Liver (tissue), 9 donors: Measurements from ENCODE around the gene NET1. TPM values are rescaled to one million over a fixed set of nuclear protein-coding genes. Genes with fewer than 3 reads are reported as not detected.

Experiments
- DNase-seq: peaks from one replicate; pipeline ENCODE4 v3.0.0-alpha.2; 2017; ENCODE audit warnings: low spot score
- H3K27ac ChIP-seq, 2 donors: one replicate each; pipeline ENCODE4 v1.7.0; 2013; ENCODE audit warnings: inconsistent platforms in 2 of 2, low read length in 2 of 2, control low read depth in 1 of 2, low read depth in 1 of 2, mild to moderate bottlenecking in 1 of 2
- H3K27me3 ChIP-seq, 4 donors: one replicate each; pipeline versions ENCODE4 v1.6.1 to v1.7.0; 2013; ENCODE audit warnings: low read length in 3 of 4, inconsistent platforms in 1 of 4, mild to moderate bottlenecking in 1 of 4, moderate library complexity in 1 of 4; ENCODE audit not compliant: control insufficient read depth in 4 of 4, insufficient read depth in 4 of 4
- H3K36me3 ChIP-seq, 4 donors: one replicate each; pipeline versions ENCODE4 v1.6.1 to v1.7.0; 2013; ENCODE audit warnings: low read length in 3 of 4, mild to moderate bottlenecking in 3 of 4, low read depth in 1 of 4, moderate library complexity in 1 of 4; ENCODE audit not compliant: control insufficient read depth in 4 of 4, insufficient read depth in 3 of 4
- H3K4me1 ChIP-seq, 4 donors: one replicate each; pipeline versions ENCODE4 v1.6.1 to v1.7.0; 2013; ENCODE audit warnings: low read length in 3 of 4, mild to moderate bottlenecking in 3 of 4, moderate library complexity in 1 of 4; ENCODE audit not compliant: control insufficient read depth in 4 of 4, insufficient read depth in 4 of 4
- H3K4me3 ChIP-seq, 3 donors: one replicate each; pipeline versions ENCODE4 v1.6.1 to v1.7.0; 2013; ENCODE audit warnings: low read length in 3 of 3, control low read depth in 1 of 3, low read depth in 1 of 3, mild to moderate bottlenecking in 1 of 3
- H3K9ac ChIP-seq, 2 donors: one replicate each; pipeline ENCODE4 v1.7.0; 2013; ENCODE audit warnings: low read length in 2 of 2, mild to moderate bottlenecking in 2 of 2, moderate library complexity in 2 of 2, control low read depth in 1 of 2, low read depth in 1 of 2
- H3K9me3 ChIP-seq, 4 donors: one replicate each; pipeline versions ENCODE4 v1.6.1 to v1.7.0; 2013; ENCODE audit warnings: low read length in 3 of 4; ENCODE audit not compliant: control insufficient read depth in 4 of 4
- ATF3 ChIP-seq: IDR thresholded peaks from 2 replicates; pipeline ENCODE4 v1.6.1; 2016; ENCODE audit warnings: antibody characterized with exemption
- CTCF ChIP-seq: fragments of 150-350 bp; IDR thresholded peaks from 2 replicates; pipeline ENCODE4 v1.5.1; 2017; ENCODE audit warnings: improper control_type of control experiment, low read depth, low read length; ENCODE audit not compliant: missing input control
- EGR1 ChIP-seq, 2 donors: IDR thresholded peaks; 2 replicates each; pipeline ENCODE4 v1.6.1; 2016 to 2018; ENCODE audit warnings: antibody characterized with exemption in 2 of 2, low read depth in 2 of 2
- FOXA2 ChIP-seq: IDR thresholded peaks from 2 replicates; pipeline ENCODE4 v1.6.1; 2016; ENCODE audit warnings: antibody characterized with exemption
- GABPA ChIP-seq, 2 donors: IDR thresholded peaks in 1 of 2; conservative IDR thresholded peaks in 1 of 2; 2 replicates each; pipeline ENCODE4 v1.6.1; 2016; ENCODE audit warnings: antibody characterized with exemption in 2 of 2, mild to moderate bottlenecking in 1 of 2, moderate library complexity in 1 of 2
- HNF4A ChIP-seq, 2 donors: conservative IDR thresholded peaks; 2 replicates each; pipeline ENCODE4 v1.6.1; 2016; ENCODE audit warnings: antibody characterized with exemption in 2 of 2, mild to moderate bottlenecking in 2 of 2
- HNF4G ChIP-seq: IDR thresholded peaks from 2 replicates; pipeline ENCODE4 v1.6.1; 2016; ENCODE audit warnings: antibody characterized with exemption
- JUND ChIP-seq, 2 donors: IDR thresholded peaks; 2 replicates each; pipeline ENCODE4 v1.6.1; 2016; ENCODE audit warnings: antibody characterized with exemption in 2 of 2
- MAX ChIP-seq: IDR thresholded peaks from 2 replicates; pipeline ENCODE4 v1.6.1; 2016; ENCODE audit warnings: antibody characterized with exemption
- NR2F2 ChIP-seq: IDR thresholded peaks from 2 replicates; pipeline ENCODE4 v1.6.1; 2016; ENCODE audit warnings: antibody characterized with exemption
- RAD21 ChIP-seq, 2 donors: IDR thresholded peaks; 2 replicates each; pipeline ENCODE4 v1.6.1; 2016; ENCODE audit warnings: antibody characterized with exemption in 2 of 2, mild to moderate bottlenecking in 2 of 2
- REST ChIP-seq: IDR thresholded peaks from 2 replicates; pipeline ENCODE4 v1.6.1; 2016; ENCODE audit warnings: antibody characterized with exemption, mild to moderate bottlenecking
- SP1 ChIP-seq: IDR thresholded peaks from 2 replicates; pipeline ENCODE4 v1.6.1; 2018; ENCODE audit warnings: antibody characterized with exemption, mild to moderate bottlenecking
- YY1 ChIP-seq: IDR thresholded peaks from 2 replicates; pipeline ENCODE4 v1.6.1; 2016; ENCODE audit warnings: antibody characterized with exemption, mild to moderate bottlenecking
- ZBTB33 ChIP-seq: IDR thresholded peaks from 2 replicates; pipeline ENCODE4 v1.6.1; 2016; ENCODE audit warnings: antibody characterized with exemption
- WGBS: extraction: QIAGEN DNeasy Blood & Tissue Kit; methylation state at CpG from one replicate; pipeline ENCODE4 v1.1.7; 2013; 5-methylcytosine and 5-hydroxymethylcytosine counted together
- polyA plus RNA-seq, 2 donors: library from polyadenylated mRNA; stranded (reverse) in 1 of 2; unstranded in 1 of 2; fragments of 200-250 nt in 1 of 2; fragments of >200 nt in 1 of 2; fragmentation: Nextera tagmentation in 1 of 2; extraction: Ambion mirVana in 1 of 2; gene quantifications; one replicate each; pipeline versions ENCODE4 v1.2.1 to v1.2.3, GENCODE V29; 2013 to 2015
- total RNA-seq, 2 donors: library from RNA; depleted of rRNA; stranded (reverse); fragments of >200 nt; gene quantifications; one replicate each; pipeline ENCODE4 v1.2.3, GENCODE V29; 2014
- donor health status: healthy.
- donor health status: healthy.
- donor health status: healthy.
- donor health status: healthy.
- donor health status: healthy.

NET1 gene
- total and polyA plus RNA-seq, 4 donors = 16.2 to 38.6 (median 25.6) TPM

GRCh38 chr10:5462841-5463293 is 50.5 kb downstream of the NET1 start:
- H3K9me3 ChIP-seq = no peaks in the 10 kb centered on the region
- no peak for DNase-seq
- no peak overlapping the region for H3K9ac ChIP-seq
- no peak for TF ChIP-seq RAD21 (IDR thresholded peaks at IDR 0.05)
- no peak overlapping the region for H3K4me3 ChIP-seq
- peaks cover 2 to 28% (median 15%) of the 10 kb centered on the region in 4 donors for H3K4me1 ChIP-seq
- no peaks in the 10 kb centered on the region for H3K27me3 ChIP-seq
- H3K27ac ChIP-seq = no peak overlapping the region
- H3K36me3 ChIP-seq = peaks cover 0 to 15% (median 12%) of the 10 kb centered on the region in 4 donors
- WGBS = 84% methylated on average over 7 of the region's 7 CpGs

GRCh38 chr10:5464546-5464945 is 52.2 kb downstream of the NET1 start:
- no peak overlapping the region for H3K27ac ChIP-seq
- TF ChIP-seq RAD21 (IDR thresholded peaks at IDR 0.05) (no peak), MAX (no peak), ATF3 (no peak), NR2F2 (no peak), YY1 (no peak), ZBTB33 (no peak)
- DNase-seq = no peak
- H3K4me3 ChIP-seq = no peak overlapping the region
- H3K9me3 ChIP-seq = no peaks in the 10 kb centered on the region
- H3K36me3 ChIP-seq = peaks cover 0 to 4% (median 2%) of the 10 kb centered on the region in 4 donors
- H3K4me1 ChIP-seq = peaks cover 4 to 38% (median 21%) of the 10 kb centered on the region in 4 donors
- no peak overlapping the region for H3K9ac ChIP-seq
- no peaks in the 10 kb centered on the region for H3K27me3 ChIP-seq
- WGBS = 84% methylated on average over 5 of the region's 5 CpGs

GRCh38 chr10:5465976-5466450 is 53.7 kb downstream of the NET1 start:
- Histone ChIP-seq H3K27me3 (no peaks in the 10 kb centered on the region), H3K9me3 (no peaks in the 10 kb centered on the region), H3K4me3 (no peak overlapping the region), H3K27ac (no peak overlapping the region), H3K4me1 (peaks cover 4 to 38% (median 21%) of the 10 kb centered on the region in 4 donors), H3K9ac (no peak overlapping the region), H3K36me3 (no peaks in the 10 kb centered on the region)
- no peak for DNase-seq
- TF ChIP-seq HNF4G = no peak
- TF ChIP-seq FOXA2 = no peak
- TF ChIP-seq CTCF = no peak
- no peak for TF ChIP-seq YY1
- TF ChIP-seq RAD21 (IDR thresholded peaks at IDR 0.05) = no peak
- no peak for TF ChIP-seq REST
- no peak for TF ChIP-seq SP1
- no peak for TF ChIP-seq MAX
- TF ChIP-seq GABPA (IDR thresholded peaks at IDR 0.05 in 1 of 2, conservative IDR thresholded peaks at IDR 0.05 in 1 of 2) = no peak
- TF ChIP-seq HNF4A (conservative IDR thresholded peaks at IDR 0.05) = no peak
- no peak for TF ChIP-seq ZBTB33
- no peak for TF ChIP-seq EGR1 (IDR thresholded peaks at IDR 0.05; ENCODE audit: low read depth in 2 of 2)
- no peak for TF ChIP-seq JUND (IDR thresholded peaks at IDR 0.05)
- WGBS = 68% methylated on average over 12 of the region's 12 CpGs
